Right renal cortex interstitium (tissue), 3 donors: Measurements from ENCODE around the gene NDUFAF7. TPM values are rescaled to one million over a fixed set of nuclear protein-coding genes. Genes with fewer than 3 reads are reported as not detected.
"Not testable (repeated sequence)": the region's sequence is repeated elsewhere in the genome, so short reads cannot be mapped to it uniquely, and the experiment has no call there.

ENCODE experiments used
- DNase-seq, 3 donors: peaks; one replicate each; pipeline ENCODE4 v3.0.0-alpha.2; 2013; ENCODE audit warnings: low read depth in 3 of 3, low spot score in 2 of 3
- polyA plus RNA-seq, 3 donors: library from polyadenylated mRNA; unstranded; fragments of 120-200 nt; gene quantifications; one replicate each; pipeline ENCODE4 v1.2.1, GENCODE V29; 2013; ENCODE audit not compliant: insufficient read length in 3 of 3

NDUFAF7 gene, protein sequence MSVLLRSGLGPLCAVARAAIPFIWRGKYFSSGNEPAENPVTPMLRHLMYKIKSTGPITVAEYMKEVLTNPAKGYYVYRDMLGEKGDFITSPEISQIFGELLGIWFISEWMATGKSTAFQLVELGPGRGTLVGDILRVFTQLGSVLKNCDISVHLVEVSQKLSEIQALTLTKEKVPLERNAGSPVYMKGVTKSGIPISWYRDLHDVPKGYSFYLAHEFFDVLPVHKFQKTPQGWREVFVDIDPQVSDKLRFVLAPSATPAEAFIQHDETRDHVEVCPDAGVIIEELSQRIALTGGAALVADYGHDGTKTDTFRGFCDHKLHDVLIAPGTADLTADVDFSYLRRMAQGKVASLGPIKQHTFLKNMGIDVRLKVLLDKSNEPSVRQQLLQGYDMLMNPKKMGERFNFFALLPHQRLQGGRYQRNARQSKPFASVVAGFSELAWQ
- 10 to 100 TPM; 24.0 to 28.1 (median 24.9) TPM for polyA plus RNA-seq

DNA sequence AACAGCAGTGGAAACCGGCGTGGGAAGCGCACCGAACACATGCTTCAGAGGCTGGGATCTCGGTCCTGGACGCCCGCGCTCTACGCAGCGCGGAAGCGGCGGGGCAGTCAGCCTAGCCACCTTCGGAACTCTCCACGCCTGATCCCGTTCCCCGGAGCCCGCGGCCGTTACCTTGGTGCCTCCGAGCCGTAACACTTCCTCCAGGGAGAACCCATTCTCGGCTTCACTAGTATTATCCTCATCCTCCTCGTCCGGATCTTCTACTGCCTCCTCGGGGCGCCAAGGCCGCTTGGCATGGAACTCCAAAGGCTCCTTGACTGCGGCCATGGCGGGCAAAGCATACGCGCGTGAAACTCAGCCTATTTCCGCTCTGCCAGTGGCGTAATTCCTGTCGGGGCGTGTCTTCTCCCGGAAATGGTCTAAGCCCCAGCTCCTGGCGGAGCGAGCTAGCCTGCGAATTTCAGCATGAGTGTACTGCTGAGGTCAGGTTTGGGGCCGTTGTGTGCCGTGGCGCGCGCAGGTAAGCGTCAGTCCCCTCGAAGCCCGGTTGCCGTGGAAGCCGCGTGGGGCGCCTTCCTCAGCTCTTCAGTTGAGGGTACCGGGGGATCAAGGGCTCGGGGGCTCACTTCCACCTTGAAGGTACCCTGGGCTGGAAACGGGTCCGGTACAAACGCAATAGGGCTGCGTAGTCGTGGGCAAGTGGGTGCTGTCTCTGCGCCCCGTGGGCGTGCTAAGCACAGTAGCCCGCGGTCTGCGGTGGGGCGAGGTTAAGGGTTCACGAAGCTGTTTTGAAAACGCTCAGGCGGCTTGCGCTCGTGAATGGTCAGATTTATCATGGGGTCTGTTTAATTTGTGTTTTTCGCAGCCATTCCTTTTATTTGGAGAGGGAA lies at the start of gene NDUFAF7, which contains the start of gene CEBPZ:
NDUFAF7 (plus strand) TSS at position 418 of the 890 bp plus-strand sequence; CDS start at position 466, 48 bp downstream.
CEBPZ (minus strand) TSS at position 356 of the 890 bp plus-strand sequence; CDS start at position 327, 29 bp downstream.
- DNase-seq, result peak; percentile 77 to 87 (median 87)

GRCh38 chr2:37181726-37182684 lies 49.5 kb upstream of the NDUFAF7 start:
- no peak for DNase-seq

- DNase-seq, result no peak
Measured at GRCh38 chr2:37188570-37188969, 42.9 kb upstream of the NDUFAF7 start, which contains the start of gene SULT6B1. Gene SULT6B1 (minus strand): TSS chr2:37188670. CDS start chr2:37188640, 30 bp downstream.

GRCh38 chr2:37189452-37190153 lies 41.9 kb upstream of the NDUFAF7 start:
- no peak for DNase-seq

DNA sequence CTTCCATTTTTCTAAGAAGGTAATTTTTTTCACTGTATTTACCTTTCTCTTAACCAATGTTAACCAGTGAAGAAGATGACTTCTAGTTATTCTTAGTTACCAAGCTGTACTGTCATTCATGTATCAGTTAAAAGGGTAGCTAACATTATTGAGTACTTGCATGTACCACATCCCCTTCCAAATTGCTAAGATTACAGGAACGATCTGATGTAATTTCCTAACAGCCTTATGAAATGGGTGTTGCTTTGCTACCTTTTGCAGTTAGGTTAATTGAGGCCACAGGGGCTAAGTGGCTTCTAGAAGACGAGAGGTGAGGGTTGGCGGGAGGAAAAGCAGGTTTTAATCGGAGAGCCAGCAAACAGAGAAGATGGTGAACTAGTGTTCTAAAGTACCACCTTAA lies 41.2 kb upstream of the NDUFAF7 start:
- no peak for DNase-seq

GRCh38 chr2:37191253-37191652 lies 40.2 kb upstream of the NDUFAF7 start:
- DNase-seq, result no peak

DNA sequence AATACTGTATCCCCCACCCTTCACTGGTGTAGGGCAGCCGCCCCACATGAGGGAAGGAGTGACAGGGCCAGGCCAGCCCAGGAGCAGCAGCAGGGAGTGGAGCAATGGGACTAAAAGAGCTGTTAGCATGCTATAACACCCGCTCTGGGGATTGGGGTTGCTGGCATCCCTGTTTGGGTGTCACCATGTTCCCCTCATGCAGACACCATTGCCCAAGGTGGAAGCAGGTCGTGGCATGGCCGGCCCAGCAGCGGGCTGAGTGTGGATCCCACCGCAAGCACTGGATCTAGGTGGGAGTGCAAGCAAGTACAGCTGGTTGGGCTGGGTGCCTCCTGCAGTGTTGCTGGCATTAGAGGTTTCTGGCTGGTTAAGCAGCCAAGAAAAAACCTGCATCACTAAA lies 39.7 kb upstream of the NDUFAF7 start:
- DNase-seq, result no peak

- no peak for DNase-seq
Measured at GRCh38 chr2:37192551-37192950, 38.9 kb upstream of the NDUFAF7 start.

GRCh38 chr2:37195862-37196319 lies 35.6 kb upstream of the NDUFAF7 start:
- not testable (repeated sequence) for DNase-seq

- peak; percentile 75 to 87 (median 76) for DNase-seq
Measured at GRCh38 chr2:37196320-37197195, 34.9 kb upstream of the NDUFAF7 start, which contains the start of gene CEBPZOS. Gene CEBPZOS (plus strand): TSS chr2:37196496. CDS start chr2:37199705, 3,209 bp downstream.

DNA sequence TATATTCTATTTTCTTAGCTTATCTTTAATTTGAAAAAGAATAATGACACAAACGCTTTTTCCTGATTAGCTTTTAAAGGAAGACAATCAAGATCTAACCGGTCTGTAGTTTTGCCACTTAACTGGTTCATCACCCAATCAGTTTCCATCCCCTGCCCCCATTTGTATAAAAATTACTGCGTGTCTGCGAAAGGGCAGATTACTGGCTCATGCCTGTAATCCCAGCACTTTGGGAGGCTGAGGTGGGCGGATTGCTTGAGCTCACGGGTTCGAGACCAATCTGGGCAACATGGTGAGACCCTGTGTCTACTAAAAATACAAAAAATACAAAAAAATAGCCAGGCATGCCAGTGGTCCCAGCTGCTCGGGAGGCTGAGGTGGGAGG lies 32.8 kb upstream of the NDUFAF7 start:
- DNase-seq, result no peak

- no peak for DNase-seq
Measured at GRCh38 chr2:37201208-37201607, 30.2 kb upstream of the NDUFAF7 start.

DNA sequence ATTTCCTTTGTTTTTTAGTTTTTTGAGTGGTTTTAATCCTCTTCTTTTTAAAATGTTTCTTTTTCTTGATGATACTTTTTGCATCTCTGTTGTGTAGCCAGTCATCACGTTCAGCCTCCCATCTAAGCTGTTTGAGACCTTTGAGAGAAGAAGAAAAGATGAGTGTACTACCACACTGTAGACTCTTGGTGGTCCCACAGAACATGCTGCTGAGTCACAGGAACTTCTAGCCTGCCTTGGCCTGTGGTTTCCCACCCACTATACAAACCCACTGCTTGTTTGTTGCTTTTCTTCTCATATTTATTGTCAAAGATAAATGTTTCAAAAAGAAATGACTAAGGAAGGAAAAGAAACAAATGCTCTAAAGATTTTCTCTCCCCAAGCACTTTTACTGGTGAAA lies 29.7 kb upstream of the NDUFAF7 start:
- no peak for DNase-seq

DNA sequence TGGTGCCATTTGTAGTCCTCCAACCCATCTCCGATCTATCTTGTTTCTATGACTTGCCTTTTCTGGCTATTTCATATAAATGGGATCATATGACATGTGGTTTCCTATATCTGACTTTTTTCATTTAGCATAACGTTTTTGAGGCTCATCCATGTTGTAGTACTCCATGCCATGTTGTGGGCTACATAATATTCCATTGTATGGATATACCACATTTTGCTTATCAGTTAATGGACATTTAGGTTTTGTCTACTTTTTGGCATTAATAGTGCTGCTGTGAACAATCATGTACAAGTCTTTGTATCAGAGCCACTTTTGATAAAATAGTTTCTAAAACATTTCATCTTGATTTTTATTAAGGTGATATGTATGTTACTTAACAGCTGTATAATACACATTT lies 27.8 kb upstream of the NDUFAF7 start:
- no peak for DNase-seq

DNA sequence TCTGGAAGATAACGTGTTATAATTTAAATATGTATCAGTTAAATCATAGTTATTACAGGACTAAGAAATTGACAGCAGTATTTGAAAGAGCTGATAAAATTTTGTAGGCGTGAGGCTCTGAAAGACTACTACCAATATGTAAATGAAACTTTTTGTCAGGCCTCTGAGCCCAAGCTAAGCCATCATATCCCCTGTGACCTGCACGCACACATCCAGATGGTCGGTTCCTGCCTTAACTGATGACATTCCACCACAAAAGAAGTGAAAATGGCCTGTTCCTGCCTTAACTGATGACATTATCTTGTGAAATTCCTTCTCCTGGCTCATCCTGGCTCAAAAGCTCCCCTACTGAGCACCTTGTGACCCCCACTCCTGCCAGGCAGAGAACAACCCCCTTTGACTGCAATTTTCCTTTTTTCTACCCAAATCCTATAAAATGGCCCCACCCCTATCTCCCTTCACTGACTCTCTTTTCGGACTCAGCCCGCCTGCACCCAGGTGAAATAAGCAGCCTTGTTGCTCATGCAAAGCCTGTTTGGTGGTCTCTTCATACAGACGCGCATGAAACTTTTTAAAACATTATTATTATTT lies 26.3 kb upstream of the NDUFAF7 start:
- DNase-seq, result not testable (repeated sequence)

DNA sequence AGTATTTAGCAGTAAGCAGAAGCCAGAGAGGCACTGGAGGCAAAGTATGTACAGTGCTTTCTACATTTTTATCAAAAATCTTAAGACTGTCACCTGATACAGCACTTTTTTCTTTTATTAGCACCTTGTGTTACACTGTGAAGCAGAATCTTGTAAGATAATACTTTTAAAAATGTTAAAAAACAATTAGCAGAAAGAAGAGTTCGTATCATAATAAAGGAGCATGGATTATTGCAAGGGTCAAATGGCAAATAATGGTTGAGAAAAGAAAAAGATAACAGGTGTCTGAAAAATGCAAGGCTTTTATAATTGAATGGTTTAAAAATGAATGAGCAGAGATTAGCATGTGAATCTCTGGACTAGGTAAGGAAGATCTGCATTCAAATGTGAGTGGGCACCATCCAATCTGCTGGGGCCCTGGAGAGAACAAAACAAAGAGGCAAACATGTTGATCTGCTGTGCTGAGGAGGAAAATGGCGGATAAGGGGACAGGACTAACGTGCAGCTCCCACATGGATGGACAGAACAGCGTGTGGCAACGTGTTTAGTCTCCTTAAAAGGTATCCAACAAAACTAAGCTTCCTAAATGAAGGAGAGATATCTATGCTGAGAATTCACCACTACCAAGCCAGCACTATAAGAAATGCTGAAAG lies 25.6 kb upstream of the NDUFAF7 start:
- no peak for DNase-seq

DNA sequence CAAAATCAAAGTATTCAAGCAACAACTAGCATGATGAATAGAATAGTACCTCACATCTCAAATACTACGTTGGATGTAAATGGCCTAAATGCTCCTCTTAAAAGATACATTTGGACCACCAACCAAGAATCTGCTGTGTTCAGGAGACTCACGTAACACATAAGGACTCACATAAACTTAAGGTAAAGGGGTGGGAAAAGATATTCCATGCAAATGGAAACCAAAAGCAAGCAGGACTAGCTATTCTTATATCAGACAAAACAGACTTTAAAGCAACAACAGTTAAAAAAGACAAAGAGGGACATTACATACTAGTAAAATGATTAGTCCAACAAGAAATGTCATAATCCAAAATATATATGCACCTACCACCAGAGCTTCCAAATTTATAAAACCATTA lies 24.7 kb upstream of the NDUFAF7 start:
- DNase-seq, result not testable (repeated sequence)
